Activated CD4-positive, alpha-beta T cell treated with anti-CD3 and anti-CD28 coated beads for 48 hours (primary cell): Measurements from ENCODE around the gene CASR.

Source experiments
- DNase-seq: peaks from one replicate; pipeline ENCODE4 v3.0.0-alpha.2; 2020

Gene CASR

GRCh38 chr3:122307976-122308375 lies 124.5 kb downstream of the CASR start:
- no peak for DNase-seq

DNA sequence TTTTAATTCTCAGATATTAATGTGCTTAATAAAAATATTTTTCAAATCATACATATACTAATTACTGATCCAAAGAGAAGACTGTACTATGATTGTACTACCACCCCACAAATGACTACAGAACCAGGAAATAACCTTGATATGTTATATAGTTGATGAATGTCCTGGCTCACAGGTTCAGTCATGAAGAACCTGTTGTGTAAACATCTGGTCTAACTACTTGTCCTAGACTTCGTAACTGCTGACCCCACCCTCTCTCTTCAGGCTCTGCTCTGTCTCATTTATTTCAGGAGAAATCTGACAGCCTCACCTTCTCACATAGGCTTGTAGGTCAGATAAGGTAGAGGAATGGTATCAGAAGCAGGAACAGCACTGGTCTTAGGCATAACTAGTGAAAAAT lies 126.9 kb downstream of the CASR start:
- no peak for DNase-seq

DNA sequence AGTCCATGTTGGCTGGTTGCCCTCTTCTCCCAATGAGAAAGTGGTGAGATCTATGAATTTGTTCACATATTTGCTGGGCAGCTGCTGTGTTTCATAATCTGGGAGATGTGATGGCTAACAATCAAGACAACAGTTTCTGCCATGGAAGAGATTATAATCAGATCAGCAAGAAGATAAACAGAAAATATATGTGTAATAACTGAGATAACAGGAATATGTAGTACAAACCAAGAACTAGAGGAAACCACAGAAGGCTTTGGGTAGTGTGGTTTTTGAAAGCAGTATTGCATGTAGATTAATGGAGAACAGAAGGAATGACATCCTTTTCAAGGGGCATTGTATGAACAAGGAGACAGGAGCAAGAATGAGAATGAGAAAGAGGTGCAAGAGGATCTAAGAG lies 129.4 kb downstream of the CASR start:
- DNase-seq, result no peak

GRCh38 chr3:122313281-122313680 lies 129.8 kb downstream of the CASR start:
- no peak for DNase-seq

GRCh38 chr3:122314228-122314876 lies 130.9 kb downstream of the CASR start:
- DNase-seq, result no peak

GRCh38 chr3:122315619-122316018 lies 132.2 kb downstream of the CASR start:
- DNase-seq, result no peak

DNA sequence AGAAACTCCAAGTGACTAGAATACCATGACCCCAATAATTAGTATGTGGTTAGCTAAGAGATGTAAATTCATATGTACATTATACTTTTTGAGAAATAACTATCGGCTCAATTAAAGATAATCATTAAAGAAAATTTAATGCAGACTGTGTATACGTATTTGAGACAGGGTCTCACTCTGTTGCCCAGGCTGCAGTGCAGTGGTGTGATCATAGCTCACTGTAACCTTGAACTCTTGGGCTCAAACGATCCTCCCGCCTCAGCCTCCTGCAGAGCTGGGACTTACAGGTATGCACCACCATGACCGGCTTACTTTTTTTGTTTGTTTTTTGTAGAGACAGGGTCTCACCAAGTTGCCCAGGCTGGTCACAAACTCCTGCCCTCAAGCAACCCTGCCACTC lies 132.9 kb downstream of the CASR start:
- DNase-seq, result no peak

GRCh38 chr3:122318620-122319019 lies 135.2 kb downstream of the CASR start:
- DNase-seq, result no peak

DNA sequence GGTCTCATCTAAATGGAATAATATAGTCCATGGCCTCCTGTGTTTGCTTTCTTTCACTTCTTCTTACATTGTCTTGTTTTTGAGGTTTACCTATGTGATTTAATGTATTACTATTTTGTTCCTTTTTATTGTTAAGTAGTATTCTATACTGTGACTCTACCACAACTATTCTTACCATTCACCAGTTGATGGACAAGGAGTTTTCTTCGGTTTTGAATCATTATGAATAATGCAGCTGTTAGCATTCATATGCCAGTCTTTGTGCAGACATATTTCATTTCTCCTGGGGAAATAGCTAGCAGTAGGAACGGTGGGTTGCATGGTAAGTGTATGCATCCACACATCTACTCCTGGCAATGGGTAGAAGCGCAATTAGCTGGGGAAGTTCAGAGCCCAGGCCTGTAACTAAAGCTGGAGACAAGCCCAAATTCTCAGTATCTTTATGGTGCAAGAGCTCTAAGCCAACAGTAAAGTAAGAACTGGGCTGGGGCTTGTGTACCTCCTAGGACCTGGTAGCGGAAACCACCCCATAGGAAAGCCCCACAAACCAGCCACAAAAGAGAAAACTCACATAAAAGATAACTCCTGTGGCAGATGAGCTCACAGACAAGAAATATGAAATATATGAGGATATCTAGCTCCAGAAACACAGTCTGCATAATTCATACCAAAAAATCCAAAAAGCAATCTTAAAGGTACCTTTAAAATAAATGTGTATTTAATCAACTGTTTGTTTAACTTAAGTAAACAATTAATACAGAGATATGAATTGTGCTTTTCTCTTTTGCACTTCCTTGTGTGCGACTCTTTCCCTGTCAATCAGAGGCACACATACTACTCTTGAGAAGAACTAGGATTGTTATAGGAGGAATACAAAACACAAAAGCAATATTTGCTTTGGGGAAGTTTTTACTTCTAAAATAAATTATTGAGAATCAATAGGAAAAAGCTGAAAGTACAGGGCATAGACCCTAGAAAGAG lies 138.9 kb downstream of the CASR start:
- DNase-seq, result peak; percentile 19

GRCh38 chr3:122324871-122325323 lies 141.4 kb downstream of the CASR start, which contains the start of gene CSTA:
CSTA (plus strand) TSS chr3:122325248; CDS start chr3:122325293, 45 bp downstream.
- no peak for DNase-seq

DNA sequence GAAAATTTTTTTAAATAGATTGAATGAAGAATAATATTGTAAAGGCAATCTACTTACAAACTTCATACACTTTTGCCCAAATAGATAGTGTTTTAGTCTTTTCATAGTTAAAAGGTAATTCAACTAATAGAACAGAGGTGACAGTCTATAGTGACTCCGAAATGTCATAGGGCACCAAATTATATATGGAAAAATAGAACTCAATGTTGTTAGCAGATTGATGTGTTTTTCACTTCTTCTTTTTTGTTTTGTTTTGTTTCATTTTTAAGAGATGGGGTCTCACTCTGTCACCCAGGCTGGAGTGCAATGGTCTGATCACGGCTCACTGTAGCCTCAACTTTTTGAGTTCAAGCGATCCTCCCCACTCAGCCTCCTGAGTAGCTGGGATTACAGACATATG lies 142.3 kb downstream of the CASR start:
- DNase-seq, result no peak

DNA sequence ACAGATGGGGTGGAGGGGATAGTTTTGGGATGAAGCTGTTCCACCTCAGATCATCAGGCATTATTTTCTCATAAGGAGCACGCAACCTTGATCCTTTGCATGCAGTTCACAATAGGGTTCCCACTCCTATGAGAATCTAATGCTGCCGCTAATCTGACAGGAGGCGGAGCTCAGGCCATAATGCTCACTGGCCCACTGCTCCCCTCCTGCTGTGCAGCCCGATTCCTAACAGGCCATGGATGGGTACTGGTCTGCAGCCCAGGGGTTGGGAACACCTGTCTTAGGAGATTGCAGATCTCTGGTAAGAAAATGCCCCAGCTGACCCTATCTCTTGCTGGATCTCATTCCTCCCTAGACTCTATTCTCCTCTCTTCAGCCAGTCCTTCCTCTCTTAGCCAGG lies 148.4 kb downstream of the CASR start:
- no peak for DNase-seq

GRCh38 chr3:122332551-122332950 lies 149.1 kb downstream of the CASR start:
- DNase-seq, result no peak
